HEK293 (cell line): ENCODE results near the gene USP35.

Source experiments
- CTCF ChIA-PET: fragments of 350-600 bp; formaldehyde crosslinking; extraction: SDS; loops from one replicate; lab custom pipeline; 2021; ENCODE audit warnings: antibody characterized with exemption; lab: Yijun Ruan, JAX
- POLR2A ChIA-PET: fragments of 300-600 bp; formaldehyde crosslinking; extraction: SDS; loops from one replicate; lab custom pipeline; 2020; ENCODE audit warnings: antibody characterized with exemption, inconsistent platforms; lab: Yijun Ruan, JAX
- H3K27ac ChIP-seq: fragments of 200-500 bp; sonication (Bioruptor generic); 2 replicates; pipeline ENCODE4 v1.5.1; 2014; ENCODE audit warnings: low read depth, low read length, control low read depth, inconsistent platforms; ENCODE audit errors: extremely low read depth
- H3K36me3 ChIP-seq, 2 experiments: fragments of 200-500 bp in 1 of 2; sonication (Bioruptor generic) in 1 of 2; 1 replicate in 1 of 2; 2 replicates in 1 of 2; pipeline ENCODE4 v1.5.1; 2014 to 2017; ENCODE audit warnings: inconsistent platforms in 2 of 2, low read length in 2 of 2; ENCODE audit not compliant: control insufficient read depth in 2 of 2, insufficient read depth in 1 of 2
- H3K4me1 ChIP-seq: fragments of 200-500 bp; sonication (Bioruptor generic); 2 replicates; pipeline ENCODE4 v1.5.1; 2014; ENCODE audit warnings: mild to moderate bottlenecking, low read length, inconsistent platforms; ENCODE audit not compliant: control insufficient read depth, insufficient read depth
- H3K4me3 ChIP-seq: 2 replicates; pipeline ENCODE4 v1.5.1; 2011; ENCODE audit warnings: low read depth, mild to moderate bottlenecking, control low read depth, low read length, moderate library complexity
- H3K9me3 ChIP-seq: fragments of 200-500 bp; sonication (Bioruptor generic); 2 replicates; pipeline ENCODE4 v1.5.1; 2014; ENCODE audit warnings: low read depth, low read length, inconsistent platforms; ENCODE audit not compliant: control insufficient read depth, insufficient read depth
- HOXA7 ChIP-seq: sonication (generic); formaldehyde crosslinking; IDR thresholded peaks from 2 replicates; pipeline ENCODE4 v1.8.1; 2022; ENCODE audit warnings: missing genetic modification reagents, borderline replicate concordance
- KLF8 ChIP-seq: fragments of 450-650 bp; formaldehyde crosslinking; IDR thresholded peaks from 2 replicates; pipeline ENCODE4 v1.5.1; 2016; ENCODE audit warnings: missing biosample characterization, missing genetic modification characterization
- SETDB1 ChIP-seq: IDR thresholded peaks from one replicate; pipeline ENCODE4 v1.6.1; 2017; ENCODE audit warnings: mild to moderate bottlenecking, low read length, moderate library complexity, mixed read lengths; ENCODE audit not compliant: insufficient read length
- SP7 ChIP-seq: fragments of 450-650 bp; formaldehyde crosslinking; IDR thresholded peaks from 2 replicates; pipeline ENCODE4 v1.5.1; 2016; ENCODE audit warnings: missing biosample characterization, missing genetic modification characterization
- ZBTB1 ChIP-seq: fragments of 450-650 bp; formaldehyde crosslinking; IDR thresholded peaks from 2 replicates; pipeline ENCODE4 v1.5.1; 2016; ENCODE audit warnings: missing biosample characterization, missing genetic modification characterization
- ZBTB6 ChIP-seq: fragments of 450-650 bp; formaldehyde crosslinking; IDR thresholded peaks from 2 replicates; pipeline ENCODE4 v1.5.1; 2017; ENCODE audit warnings: missing biosample characterization, missing genetic modification characterization
- ZNF133 ChIP-seq: fragments of 450-650 bp; formaldehyde crosslinking; IDR thresholded peaks from 2 replicates; pipeline ENCODE4 v1.5.1; 2016; ENCODE audit warnings: missing biosample characterization, missing genetic modification characterization
- ZNF138 ChIP-seq: fragments of 450-650 bp; formaldehyde crosslinking; IDR thresholded peaks from 2 replicates; pipeline ENCODE4 v1.5.1; 2016; ENCODE audit warnings: missing biosample characterization, missing genetic modification characterization, borderline replicate concordance
- ZNF146 ChIP-seq: fragments of 450-650 bp; formaldehyde crosslinking; IDR thresholded peaks from 2 replicates; pipeline ENCODE4 v1.5.1; 2016; ENCODE audit warnings: missing biosample characterization, missing genetic modification characterization
- ZNF148 ChIP-seq: fragments of 450-650 bp; formaldehyde crosslinking; IDR thresholded peaks from 2 replicates; pipeline ENCODE4 v1.5.0; 2017; ENCODE audit warnings: missing biosample characterization, missing genetic modification characterization, borderline replicate concordance
- ZNF214 ChIP-seq: fragments of 450-650 bp; formaldehyde crosslinking; IDR thresholded peaks from 2 replicates; pipeline ENCODE4 v1.5.1; 2017; ENCODE audit warnings: missing biosample characterization, mild to moderate bottlenecking, missing genetic modification characterization, borderline replicate concordance
- ZNF280C ChIP-seq: fragments of 450-650 bp; formaldehyde crosslinking; IDR thresholded peaks from 2 replicates; pipeline ENCODE4 v1.5.1; 2016; ENCODE audit warnings: missing biosample characterization, missing genetic modification characterization
- ZNF292 ChIP-seq: fragments of 450-650 bp; formaldehyde crosslinking; IDR thresholded peaks from 2 replicates; pipeline ENCODE4 v1.5.1; 2016; ENCODE audit warnings: low read depth, missing biosample characterization, missing genetic modification characterization, borderline replicate concordance
- ZNF311 ChIP-seq: fragments of 450-650 bp; formaldehyde crosslinking; IDR thresholded peaks from 2 replicates; pipeline ENCODE4 v1.5.1; 2017; ENCODE audit warnings: missing biosample characterization, missing genetic modification characterization, borderline replicate concordance
- ZNF394 ChIP-seq: fragments of 450-650 bp; formaldehyde crosslinking; IDR thresholded peaks from 2 replicates; pipeline ENCODE4 v1.5.1; 2016; ENCODE audit warnings: missing biosample characterization, missing genetic modification characterization, mild to moderate bottlenecking, moderate library complexity, borderline replicate concordance
- ZNF398 ChIP-seq: fragments of 450-650 bp; formaldehyde crosslinking; IDR thresholded peaks from 2 replicates; pipeline ENCODE4 v1.5.1; 2017; ENCODE audit warnings: missing biosample characterization, missing genetic modification characterization
- ZNF521 ChIP-seq: fragments of 450-650 bp; formaldehyde crosslinking; IDR thresholded peaks from 2 replicates; pipeline ENCODE4 v1.5.1; 2017; ENCODE audit warnings: missing biosample characterization, mild to moderate bottlenecking, missing genetic modification characterization
- ZNF561 ChIP-seq: fragments of 450-650 bp; IDR thresholded peaks from 2 replicates; pipeline ENCODE4 v1.5.1; 2018; ENCODE audit warnings: missing biosample characterization, missing genetic modification characterization, borderline replicate concordance
- ZNF580 ChIP-seq: fragments of 450-650 bp; formaldehyde crosslinking; IDR thresholded peaks from 2 replicates; pipeline ENCODE4 v1.5.1; 2016; ENCODE audit warnings: missing biosample characterization, missing genetic modification characterization
- ZNF660 ChIP-seq: fragments of 450-650 bp; IDR thresholded peaks from 2 replicates; pipeline ENCODE4 v1.5.1; 2018; ENCODE audit warnings: missing biosample characterization, mild to moderate bottlenecking, missing genetic modification characterization
- ZNF677 ChIP-seq: fragments of 450-650 bp; IDR thresholded peaks from 2 replicates; pipeline ENCODE4 v1.5.0; 2018; ENCODE audit warnings: missing biosample characterization, mild to moderate bottlenecking, missing genetic modification characterization, moderate library complexity
- ZNF692 ChIP-seq: fragments of 450-650 bp; formaldehyde crosslinking; IDR thresholded peaks from 2 replicates; pipeline ENCODE4 v1.5.1; 2016; ENCODE audit warnings: missing biosample characterization, missing genetic modification characterization
- ZNF704 ChIP-seq: fragments of 450-650 bp; formaldehyde crosslinking; IDR thresholded peaks from 2 replicates; pipeline ENCODE4 v1.5.1; 2016; ENCODE audit warnings: missing biosample characterization, missing genetic modification characterization
- ZSCAN30 ChIP-seq: fragments of 450-650 bp; IDR thresholded peaks from 2 replicates; pipeline ENCODE4 v1.5.1; 2018; ENCODE audit warnings: missing biosample characterization, mild to moderate bottlenecking, missing genetic modification characterization, moderate library complexity
- ZXDB ChIP-seq: fragments of 450-650 bp; formaldehyde crosslinking; IDR thresholded peaks from 2 replicates; pipeline ENCODE4 v1.5.1; 2016; ENCODE audit warnings: missing biosample characterization, missing genetic modification characterization

USP35 gene

GRCh38 chr11:78163828-78164227, 24.9 kb upstream of the USP35 start:
- Histone ChIP-seq H3K9me3 (no peaks in the 10 kb centered on the region), H3K4me1 (no peaks in the 10 kb centered on the region), H3K27ac (no peak overlapping the region), H3K36me3 (no peaks in the 10 kb centered on the region), H3K4me3 (no peak overlapping the region)
- ChIA-PET POLR2A (no interaction called here), CTCF (no interaction called here)
- no peak for TF ChIP-seq ZXDB (tag by site-specific recombination)
- no peak for TF ChIP-seq ZNF692 (tag by site-specific recombination)
- TF ChIP-seq ZNF580 (tag by site-specific recombination), result no peak
- no peak for TF ChIP-seq SP7
- TF ChIP-seq ZNF521 (tag by site-specific recombination), result no peak
- TF ChIP-seq HOXA7 (CRISPR knock-in tag), result no peak
- TF ChIP-seq ZNF146 (tag by site-specific recombination), result no peak
- TF ChIP-seq ZNF660, result no peak
- TF ChIP-seq ZNF398 (tag by site-specific recombination), result no peak
- TF ChIP-seq ZNF148 (tag by site-specific recombination), result no peak
- TF ChIP-seq ZNF214 (tag by site-specific recombination), result no peak
- TF ChIP-seq ZNF133 (tag by site-specific recombination), result no peak
- no peak for TF ChIP-seq ZNF292 (tag by site-specific recombination)
- no peak for TF ChIP-seq ZNF138 (tag by site-specific recombination)
- no peak for TF ChIP-seq ZNF311 (tag by site-specific recombination)

GRCh38 chr11:78164471-78164870, 24.2 kb upstream of the USP35 start:
- TF ChIP-seq ZSCAN30 (tag by site-specific recombination), result no peak
- TF ChIP-seq ZNF561 (tag by site-specific recombination), result no peak
- no peak for TF ChIP-seq ZNF280C (tag by site-specific recombination)
- TF ChIP-seq KLF8 (tag by site-specific recombination), result no peak
- no peak for TF ChIP-seq ZNF704 (tag by site-specific recombination)
- TF ChIP-seq ZNF677 (tag by site-specific recombination), result no peak
- no peak for TF ChIP-seq SETDB1
- no peak for TF ChIP-seq ZBTB1 (tag by site-specific recombination)
- TF ChIP-seq ZNF394 (tag by site-specific recombination), result no peak
- no peak for TF ChIP-seq ZBTB6 (tag by site-specific recombination)
- Histone ChIP-seq H3K4me3 (no peak overlapping the region), H3K27ac (no peak overlapping the region), H3K9me3 (no peaks in the 10 kb centered on the region), H3K36me3 (no peaks in the 10 kb centered on the region), H3K4me1 (no peaks in the 10 kb centered on the region)
- ChIA-PET CTCF (no interaction called here), POLR2A (interaction anchor here (1.2 kb wide), 1 partner anchor 25 kb away, joined by 4 read pairs; the partner anchor contains the start of gene ALG8)
